Measurements from ENCODE around the gene MED14.
"Not testable (repeated sequence)": the region's sequence is repeated elsewhere in the genome, so short reads cannot be mapped to it uniquely, and the experiment has no call there.

Gene MED14
- 58.3 to 64.9 reads per million in 2 donors for total RNA-seq

DNA sequence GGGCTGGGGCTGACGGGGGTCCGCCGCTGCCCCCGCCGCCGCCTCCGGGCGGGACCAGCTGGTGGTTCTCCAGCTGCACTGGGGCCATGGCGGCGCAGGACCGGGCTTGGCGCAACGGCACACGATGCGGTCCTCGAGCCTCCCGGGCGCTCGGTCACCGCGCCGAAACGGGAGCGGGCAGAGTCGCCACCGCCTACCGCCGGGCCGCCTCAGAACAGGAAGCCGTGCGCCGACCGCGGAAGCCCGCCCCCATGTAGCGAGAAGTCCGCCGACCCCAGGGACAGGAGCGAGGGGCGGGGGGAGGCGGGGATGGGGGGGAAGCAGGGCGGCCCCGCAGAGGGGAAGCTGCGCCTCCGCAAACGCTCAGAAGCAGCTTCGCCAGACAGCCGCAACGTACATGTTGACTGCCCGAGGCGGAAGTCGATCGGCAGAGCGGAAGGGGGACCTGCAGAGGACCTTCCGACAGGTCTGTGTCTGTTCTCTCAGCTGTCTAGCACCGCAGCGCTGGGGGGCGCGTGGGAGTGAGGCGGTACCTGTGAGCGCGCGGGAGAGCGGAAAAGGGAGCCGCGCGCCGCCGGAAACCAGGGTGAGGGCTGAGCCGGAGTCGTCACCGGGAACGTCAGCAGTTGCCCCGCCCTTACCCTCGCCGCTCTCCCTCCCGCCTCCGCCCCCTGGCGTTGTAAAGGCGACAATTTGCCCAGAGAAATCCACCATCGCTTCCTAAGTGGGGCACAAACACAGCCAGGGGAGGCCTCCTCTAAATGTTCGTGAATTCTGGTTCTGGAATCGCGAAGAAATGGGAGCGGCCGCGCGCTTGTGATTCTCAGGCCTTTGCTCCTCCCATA lies at the start of gene MED14:
MED14 (minus strand) TSS at position 218 of the 845 bp plus-strand sequence; CDS start at position 88, 130 bp downstream.
- DNase-seq, result peak; percentile 94

DNA sequence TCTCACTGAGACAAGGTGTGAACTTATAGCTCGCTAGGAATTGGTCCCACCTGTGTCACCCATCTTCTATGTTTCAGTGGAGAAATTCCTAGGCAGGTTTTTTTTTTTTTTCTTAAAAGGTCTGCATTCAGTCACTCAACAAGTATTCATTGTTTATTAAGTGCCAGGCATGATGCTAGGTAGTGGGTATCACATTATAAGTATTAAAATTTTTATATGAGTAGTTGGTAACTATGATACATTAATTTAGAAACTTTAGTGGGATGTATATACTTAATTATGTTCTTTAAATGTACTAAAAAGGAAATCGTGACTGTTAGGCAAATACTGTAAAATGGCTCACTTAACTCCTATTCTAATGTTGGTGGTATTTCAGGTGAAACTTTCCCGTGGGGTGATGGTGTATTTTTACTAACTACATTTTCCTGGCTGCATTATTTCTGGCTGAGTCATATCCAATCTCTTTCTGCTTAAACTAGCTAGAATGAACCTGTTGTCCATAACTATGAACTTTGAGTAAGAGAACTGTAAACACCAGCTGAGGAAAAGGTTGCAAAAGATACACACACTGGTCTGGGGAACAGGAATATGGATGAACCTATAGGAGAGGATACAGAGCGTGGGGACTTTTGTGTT lies 49.3 kb upstream of the MED14 start:
- no peak for DNase-seq

DNA sequence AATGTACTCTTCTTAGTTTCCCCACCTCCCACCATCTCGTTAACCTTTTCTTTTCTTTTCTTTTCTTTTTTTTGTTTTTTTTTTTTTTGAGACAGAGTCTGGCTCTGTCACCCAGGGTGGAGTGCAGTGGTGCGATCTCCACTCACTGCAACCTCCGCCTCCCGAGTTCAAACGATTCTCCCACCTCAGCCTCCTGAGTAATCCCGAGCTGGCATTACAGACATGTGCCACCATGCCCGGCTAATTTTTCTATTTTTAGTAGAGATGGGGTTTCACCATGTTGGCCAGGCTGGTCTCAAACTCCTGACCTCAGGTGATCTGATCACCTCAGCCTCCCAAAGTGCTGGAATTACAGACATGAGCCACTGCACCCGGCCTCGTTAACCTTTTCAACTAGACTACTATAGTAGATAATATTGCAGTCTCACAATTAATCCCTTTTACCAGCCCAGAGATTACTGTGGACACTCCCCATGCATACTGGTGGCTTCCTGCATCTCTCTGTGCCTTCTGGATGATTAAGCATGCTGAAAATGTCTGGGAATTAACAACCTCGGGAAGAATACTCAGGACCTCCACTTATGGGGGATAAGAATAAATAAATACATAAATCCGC lies 47.4 kb upstream of the MED14 start:
- DNase-seq, result not testable (repeated sequence)

DNA sequence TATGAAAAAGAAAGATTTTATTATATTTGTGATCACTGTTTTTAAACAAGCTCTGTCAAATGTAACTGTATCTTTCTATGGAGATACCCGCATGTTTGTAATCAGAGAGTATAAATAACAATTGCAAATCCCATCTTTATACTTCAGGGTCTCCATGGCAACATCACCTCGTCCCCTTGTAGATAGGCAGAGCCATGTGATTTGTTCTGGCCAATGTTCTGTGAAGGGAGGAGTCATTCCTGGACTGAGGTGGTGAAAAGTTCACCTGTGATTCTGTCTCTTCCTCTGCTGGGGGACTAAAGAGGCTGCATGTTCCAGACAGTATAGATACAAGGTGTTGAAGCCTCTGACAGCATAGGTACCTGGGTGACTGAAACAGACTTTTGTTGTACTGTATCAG lies 45.6 kb upstream of the MED14 start:
- DNase-seq, result no peak

DNA sequence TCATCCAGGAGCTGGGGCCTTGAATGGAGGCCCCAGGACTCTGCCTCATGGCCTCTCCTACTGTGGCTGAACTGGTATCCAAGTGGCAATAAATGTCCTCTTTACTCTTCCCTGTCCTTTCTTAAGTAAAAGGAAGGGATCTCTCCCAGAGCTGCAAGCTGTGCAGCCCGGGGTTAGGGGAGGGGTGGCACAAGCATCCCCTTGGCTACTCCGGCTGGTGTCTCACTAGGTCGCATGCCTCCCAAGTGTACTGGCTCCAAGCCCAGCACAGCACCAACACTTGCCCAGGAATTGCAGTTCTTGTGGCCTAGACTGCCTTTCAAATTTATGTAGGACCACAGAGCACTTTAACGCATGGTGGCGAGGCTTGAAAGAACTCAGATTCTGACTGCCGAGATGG lies 44.7 kb upstream of the MED14 start:
- no peak for DNase-seq

DNA sequence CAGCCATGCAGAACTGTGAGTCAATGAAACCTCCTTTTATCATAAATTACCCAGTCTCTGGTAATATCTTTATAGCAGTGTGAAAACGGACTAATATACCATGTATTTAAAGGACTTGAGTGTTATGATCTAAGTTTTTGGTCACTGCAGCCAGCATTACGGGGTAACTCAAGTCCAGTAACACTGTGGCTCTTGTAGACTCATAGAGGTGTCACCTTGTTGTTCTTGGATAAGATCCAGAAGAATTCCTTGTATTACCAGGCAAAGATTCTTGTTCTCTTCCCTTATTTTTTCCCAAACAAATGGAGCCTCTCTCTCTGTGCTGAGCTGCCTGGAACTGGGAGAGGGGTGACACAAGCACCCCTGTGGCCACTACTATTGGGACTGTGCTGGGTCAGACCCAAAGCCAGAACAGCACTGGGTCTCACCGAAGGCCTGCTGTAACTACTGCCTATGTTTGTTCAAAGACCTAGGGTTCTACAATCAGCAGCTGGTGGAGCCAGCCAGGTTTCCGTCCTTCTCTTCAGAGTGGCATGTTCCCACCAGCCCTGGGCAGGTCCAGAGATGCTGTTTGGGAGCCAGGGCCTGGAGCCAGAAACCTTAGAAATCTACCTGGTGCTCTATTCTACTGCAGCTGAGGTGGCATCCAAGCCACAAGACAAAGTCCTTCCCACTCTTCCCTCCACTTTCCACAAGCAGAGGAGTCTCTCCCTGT lies 43.7 kb upstream of the MED14 start:
- no peak for DNase-seq

DNA sequence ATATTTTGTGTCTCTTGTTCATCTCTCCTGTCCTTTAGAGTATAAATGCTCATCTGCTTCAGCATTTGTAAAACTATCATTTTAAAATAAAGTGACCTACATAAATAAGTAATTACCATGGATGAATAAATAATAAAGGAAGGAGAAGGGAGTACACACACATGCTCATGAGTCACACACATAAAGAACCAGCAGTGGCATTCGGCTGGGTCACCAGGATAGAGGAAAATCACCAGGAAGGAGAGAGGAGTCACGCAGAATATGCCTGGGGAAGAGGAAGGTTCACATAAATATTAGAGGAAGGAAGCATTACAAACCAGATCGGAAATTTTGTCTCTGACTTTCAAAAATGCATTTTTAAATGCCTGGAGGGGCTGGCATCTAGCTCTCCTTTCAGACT lies 38.5 kb upstream of the MED14 start:
- DNase-seq, result no peak

DNA sequence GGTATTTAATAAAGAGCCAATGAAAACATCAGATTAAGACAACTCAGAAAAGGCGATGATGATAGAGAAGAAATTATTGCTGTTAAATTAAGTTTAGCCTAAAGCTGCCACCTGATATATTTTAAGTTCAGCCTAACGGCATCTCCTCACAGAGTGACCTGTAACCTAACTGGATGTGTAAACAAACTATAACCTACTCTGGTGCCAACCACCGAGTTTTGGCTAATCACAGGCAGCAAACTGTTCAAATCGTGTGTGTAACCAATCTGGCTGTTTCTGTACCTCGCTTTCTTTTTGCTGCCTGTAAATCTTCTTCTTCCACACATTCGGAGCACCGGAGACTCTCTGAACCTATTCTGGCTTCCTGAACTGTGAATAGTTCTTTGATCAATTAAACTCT lies 37.8 kb upstream of the MED14 start:
- DNase-seq, result no peak

DNA sequence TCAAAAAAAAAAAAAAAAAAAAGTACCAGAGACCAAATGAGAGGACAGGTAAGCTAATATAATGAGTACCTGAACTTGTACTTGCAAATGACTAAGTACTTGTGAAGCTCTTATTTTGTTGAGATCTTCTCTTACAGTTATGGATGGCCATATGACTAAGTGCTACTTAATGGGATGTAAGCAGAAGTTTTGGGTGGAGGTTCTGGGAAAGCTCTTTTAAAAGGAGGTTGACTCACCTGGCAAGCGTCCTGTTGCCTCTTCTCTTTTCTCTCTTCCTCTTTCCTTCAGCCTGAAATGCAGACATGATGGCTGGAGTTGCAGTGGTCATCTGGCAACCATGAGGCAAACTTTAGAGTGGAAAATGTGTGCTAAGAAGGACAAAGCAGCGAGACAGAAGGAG lies 36.9 kb upstream of the MED14 start:
- no peak for DNase-seq

DNA sequence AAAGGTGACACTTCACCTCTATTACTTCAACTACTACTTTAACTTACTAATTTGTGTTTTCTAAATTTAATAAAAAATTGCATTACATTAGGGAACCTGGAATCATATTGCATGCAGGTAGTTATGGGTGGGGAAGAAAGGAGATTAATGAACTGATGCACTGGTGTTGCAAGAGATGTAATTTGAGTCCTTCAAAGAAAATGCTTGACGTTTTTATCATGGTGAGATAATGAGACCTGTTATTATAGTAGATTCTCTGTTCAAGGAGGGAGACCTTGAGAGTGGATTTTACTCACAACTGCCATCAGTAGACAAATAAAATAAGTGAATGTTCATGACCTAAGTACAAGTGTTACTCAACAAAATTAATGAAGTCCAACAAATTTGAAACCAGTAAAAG lies 26.4 kb upstream of the MED14 start:
- no peak for DNase-seq

DNA sequence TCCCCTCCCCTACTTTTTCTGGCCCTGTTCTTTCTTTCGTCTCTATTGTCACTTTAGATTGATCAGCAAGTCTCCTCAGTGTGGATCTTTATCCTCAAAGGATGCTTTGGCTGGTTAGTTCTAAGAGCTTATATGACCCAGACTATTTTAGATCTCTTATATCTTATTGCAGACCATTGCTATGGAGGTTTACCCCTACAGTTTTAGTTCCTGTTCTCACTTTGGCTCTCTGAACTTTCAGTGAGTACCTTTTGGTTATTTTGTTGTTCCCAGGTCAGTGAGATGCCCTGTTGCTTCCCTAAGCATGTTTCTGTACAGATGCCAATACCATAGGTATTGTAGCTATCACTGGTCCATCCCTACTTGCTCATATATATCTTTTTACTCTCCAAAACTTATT lies 24.0 kb upstream of the MED14 start:
- no peak for DNase-seq

DNA sequence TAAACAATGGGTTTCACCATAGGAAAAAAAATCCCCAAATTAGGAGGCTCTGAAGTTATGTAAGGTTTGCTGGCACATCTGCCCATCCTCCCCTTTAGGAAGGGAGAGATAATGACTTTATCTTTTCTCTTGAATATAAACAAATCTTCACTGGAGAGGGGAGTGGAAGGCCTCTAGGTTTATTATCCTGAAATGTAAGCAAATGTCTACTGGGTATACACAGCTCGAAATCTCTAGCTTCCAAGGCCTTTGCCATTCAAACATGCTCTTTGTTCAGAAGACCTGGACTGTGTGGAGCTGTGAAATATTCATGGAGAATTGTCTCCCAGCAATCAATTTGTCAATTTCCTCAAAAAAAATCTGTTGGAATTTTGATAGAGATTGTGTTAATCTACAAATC lies 21.7 kb upstream of the MED14 start:
- no peak for DNase-seq

DNA sequence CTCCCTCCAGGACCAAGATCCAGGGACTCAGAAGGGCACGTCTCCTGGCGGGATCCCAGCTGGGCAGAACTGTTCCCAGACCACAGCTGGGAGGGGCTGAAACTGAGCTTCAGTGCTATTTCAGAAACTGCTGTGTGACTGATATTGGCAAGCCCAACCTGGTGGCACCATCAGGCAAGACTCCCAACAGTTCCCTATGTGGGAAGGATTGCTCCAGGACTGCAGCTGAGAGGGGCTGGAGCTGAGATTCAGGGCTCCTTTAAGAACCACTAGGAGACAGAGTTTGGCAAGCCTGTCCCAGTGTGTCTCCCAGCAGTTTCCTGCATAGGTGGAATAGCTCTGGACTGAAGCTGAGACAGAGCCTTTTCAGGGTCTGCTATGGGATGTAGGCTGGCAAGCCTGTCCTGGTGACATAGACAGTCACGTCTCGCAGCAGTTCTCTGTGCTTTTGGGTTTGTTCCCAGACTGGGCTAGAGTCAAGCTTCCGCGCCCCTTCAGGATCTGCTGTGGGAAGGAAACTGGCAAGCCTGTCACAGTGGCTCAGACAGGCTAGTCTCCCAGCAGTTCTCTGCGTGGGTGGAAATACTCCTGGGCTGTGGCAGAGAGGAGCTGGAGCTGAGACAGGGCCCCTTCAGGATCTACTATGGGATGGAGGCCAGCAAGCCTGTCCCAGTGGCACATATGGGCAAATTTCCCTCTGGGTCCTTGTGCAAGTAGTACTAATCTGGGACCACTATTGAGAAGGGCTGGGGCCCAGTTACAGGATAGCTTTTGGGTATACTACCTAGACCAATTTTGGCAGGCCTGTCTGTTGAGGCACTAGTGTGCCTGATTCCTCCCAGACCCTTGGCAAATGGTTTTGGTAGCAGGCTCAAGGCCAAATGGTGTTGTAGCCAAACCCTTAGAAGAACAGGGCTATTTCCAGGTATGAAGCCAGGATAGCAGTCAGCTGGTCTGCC lies 20.2 kb upstream of the MED14 start:
- DNase-seq, result no peak

DNA sequence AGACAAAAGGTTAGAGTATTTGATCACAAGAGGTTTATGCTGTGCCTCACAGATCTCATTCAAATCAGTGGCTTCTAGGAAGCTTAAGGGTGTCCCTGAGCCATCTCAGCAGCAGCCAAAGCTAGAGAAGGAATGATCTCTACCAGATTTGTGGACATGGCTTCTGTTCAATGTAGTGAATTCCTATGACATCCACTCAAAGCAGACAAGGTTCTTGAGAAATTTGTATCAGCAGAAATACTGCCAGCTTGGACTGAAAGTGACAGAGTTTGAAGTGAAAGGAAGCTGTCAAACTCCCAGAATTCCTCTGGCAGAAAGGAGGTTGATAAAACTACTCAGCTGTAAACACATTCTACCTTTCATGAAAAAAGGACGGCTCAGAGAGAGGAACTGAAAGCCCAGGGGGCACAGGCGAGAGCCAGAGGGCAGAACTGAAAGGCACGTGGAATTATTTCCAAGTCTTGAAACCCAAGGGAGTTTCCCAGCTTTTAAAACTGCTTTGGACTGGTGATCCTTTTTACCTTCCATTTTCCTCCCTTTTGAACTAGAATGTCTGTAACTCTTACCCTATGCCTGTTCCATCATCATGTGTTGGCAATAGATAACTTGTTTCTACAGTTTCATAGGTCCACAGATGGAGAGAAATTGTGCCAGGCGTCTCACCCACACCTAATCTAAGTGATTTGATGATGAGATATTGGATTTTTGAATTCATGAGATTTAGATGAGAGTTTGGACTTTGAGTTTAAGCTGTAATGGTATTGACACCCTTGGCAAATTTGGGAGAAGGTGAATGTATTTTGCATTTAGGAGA lies 14.5 kb upstream of the MED14 start:
- no peak for DNase-seq

DNA sequence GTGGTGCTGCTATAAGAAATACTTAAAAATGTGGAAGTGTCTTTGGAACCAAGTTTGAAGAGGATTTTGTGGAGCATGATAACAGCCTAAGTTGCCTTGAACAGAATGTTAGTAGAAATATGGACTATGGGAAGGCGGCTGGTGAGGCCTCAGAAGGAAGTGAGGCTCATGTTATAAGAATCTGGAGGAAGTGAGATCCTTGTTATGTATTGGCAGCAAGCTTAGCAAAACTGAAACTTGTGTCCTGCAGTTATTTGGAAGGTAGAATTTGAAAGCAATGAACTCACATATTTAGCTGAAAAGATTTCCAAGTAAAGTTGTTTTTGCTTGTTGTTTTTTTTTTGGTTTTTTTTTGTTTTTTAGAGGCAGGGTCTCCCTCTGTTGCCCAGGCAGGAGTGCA lies 13.6 kb upstream of the MED14 start:
- DNase-seq, result no peak

DNA sequence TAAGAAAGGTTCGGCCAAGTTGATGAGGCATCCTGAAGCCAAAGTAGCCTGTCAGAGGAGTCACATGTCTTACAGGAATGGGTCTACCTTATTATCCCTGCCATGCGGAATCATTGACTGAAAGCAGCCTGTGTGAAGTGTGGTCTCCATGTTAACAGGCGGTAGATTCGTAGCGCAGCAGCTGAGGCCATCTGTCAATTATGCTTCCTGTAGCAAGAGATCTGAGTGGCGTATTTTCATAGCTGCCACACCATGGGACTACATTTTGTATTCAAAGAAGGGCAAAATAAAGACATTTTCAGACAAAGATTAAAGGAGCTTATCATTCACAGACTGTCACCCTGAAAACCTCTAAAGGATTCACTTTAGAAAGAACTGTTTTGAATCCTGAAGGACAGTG lies 11.2 kb upstream of the MED14 start:
- DNase-seq, result no peak

DNA sequence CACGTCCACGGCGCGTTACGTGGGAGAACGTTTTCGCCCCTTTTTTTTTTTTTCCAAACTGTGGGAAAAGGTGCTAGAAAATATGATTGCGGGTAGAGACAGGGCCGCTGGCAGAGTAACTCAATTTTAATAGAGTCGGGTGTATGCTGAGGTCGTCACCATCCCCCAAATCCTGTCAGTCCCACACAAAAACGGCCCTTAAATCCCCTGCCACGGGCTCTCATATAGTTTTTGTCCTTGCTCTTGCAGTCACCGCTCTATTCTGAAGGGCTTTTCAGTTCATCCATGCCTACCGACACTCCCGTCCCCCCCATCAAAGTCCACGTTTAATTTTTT lies 796 bp upstream of the MED14 start:
- DNase-seq, result no peak

DNA sequence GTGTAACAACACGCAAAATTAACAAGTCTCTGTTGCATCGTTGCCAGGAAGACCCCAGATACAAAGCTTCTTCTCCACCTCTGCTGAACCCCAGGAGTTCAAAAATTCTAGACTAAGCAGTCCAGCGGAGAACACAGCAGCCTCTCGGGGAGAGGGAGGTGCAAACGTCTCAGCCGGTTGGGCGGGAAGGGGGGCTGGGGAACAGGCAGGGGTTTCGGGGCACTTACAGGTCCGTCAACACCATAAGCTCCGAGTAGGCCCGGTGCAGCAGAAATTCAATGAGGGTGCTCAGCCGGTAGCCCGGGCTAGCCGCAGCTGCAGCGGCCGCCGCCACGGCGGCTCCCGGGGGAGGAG lies 394 bp downstream of the MED14 start:
- no peak for DNase-seq

DNA sequence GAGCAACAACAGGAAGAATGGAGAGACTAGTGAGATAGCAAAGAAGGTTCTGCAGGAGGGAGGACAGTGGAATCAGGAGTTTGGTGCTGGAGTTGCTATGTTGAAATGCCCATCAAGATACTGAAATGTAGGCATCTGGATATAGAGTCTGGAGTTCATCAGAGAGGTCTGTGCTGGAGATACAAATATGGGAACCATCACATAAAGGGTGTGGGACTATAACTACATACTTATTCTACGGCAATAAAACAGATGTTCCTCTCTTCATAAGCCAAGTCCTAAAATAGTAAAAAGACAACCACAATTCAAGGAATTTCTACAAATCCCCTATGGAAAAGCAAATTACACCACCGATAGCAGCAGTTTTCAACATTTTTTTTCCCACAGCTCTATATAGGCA lies 1.6 kb downstream of the MED14 start:
- no peak for DNase-seq

DNA sequence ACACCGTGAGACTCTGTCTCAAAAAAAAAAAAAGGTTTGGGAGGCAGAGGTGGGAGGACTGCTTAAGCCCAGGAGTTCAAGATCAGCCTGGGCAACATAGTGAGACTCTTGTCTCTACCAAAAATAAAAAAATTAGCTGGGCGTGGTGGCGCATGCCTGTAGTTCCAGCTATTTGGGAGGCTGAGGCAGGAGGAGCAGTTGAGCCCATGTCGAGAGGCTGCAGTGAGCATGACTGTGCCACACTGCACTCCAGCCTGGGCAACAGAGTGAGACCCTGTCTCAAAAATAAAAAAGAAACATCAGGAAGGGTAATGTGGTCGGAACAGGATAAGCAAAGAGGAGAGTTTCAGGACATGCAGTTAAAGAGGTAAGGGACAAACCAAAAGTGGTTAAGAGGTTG lies 2.8 kb downstream of the MED14 start:
- not testable (repeated sequence) for DNase-seq

Data from T-helper 9 cell (primary cell).